NB4 (cell line): ENCODE measurements around the gene CFAP161.

Experiments used
- POLR2A ChIP-seq: IDR thresholded peaks from 2 replicates; pipeline ENCODE4 v1.6.1; 2011; ENCODE audit warnings: mild to moderate bottlenecking; ENCODE audit not compliant: insufficient read length; ENCODE audit errors: extremely low read depth
- TF ChIP-seq, protein P1 (sequence below): IDR thresholded peaks from one replicate; pipeline ENCODE4 v1.5.1; 2012; ENCODE audit warnings: low read depth, low read length
- TF ChIP-seq, protein P2 (sequence below): IDR thresholded peaks from 2 replicates; pipeline ENCODE4 v1.6.1; 2011; ENCODE audit warnings: low read depth, low read length

- TF ChIP-seq, protein P1, sequence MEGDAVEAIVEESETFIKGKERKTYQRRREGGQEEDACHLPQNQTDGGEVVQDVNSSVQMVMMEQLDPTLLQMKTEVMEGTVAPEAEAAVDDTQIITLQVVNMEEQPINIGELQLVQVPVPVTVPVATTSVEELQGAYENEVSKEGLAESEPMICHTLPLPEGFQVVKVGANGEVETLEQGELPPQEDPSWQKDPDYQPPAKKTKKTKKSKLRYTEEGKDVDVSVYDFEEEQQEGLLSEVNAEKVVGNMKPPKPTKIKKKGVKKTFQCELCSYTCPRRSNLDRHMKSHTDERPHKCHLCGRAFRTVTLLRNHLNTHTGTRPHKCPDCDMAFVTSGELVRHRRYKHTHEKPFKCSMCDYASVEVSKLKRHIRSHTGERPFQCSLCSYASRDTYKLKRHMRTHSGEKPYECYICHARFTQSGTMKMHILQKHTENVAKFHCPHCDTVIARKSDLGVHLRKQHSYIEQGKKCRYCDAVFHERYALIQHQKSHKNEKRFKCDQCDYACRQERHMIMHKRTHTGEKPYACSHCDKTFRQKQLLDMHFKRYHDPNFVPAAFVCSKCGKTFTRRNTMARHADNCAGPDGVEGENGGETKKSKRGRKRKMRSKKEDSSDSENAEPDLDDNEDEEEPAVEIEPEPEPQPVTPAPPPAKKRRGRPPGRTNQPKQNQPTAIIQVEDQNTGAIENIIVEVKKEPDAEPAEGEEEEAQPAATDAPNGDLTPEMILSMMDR, result no peak
- TF ChIP-seq POLR2A, result no peak
- TF ChIP-seq, protein P2, sequence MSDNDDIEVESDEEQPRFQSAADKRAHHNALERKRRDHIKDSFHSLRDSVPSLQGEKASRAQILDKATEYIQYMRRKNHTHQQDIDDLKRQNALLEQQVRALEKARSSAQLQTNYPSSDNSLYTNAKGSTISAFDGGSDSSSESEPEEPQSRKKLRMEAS, result no peak
These were observed 62.6 kb downstream of the CFAP161 start, which contains the start of gene IL16 for GRCh38 chr15:81196576-81197254.
